ENCODE measurements around the gene HTR2C. TPM values are rescaled to one million over a fixed set of nuclear protein-coding genes. Genes with fewer than 3 reads are reported as not detected.
"Not testable (repeated sequence)": the region's sequence is repeated elsewhere in the genome, so short reads cannot be mapped to it uniquely, and the experiment has no call there.

Gene HTR2C
- total RNA-seq, 1 donor from 2014 or later, result not detected

DNA sequence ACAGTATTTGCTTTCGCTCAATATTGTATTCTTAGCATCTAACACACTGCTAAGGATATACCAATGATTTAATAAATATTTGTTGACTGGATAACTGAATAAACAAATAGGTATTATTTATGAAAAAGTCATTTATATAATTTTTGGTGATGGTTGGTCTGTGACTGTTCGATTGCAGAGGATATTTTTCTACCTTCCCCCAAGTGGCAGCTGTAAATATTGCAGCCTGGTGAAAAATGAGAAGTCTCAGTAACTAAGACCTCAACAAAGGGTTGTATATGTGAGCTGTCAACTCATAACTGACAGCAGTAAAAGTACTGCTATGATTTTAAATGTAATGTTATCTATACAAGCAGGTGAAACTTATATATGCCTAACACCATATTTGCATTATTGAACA lies 36.0 kb downstream of the HTR2C start:
- H3K4me1 Mint-ChIP-seq, result no peaks in the 10 kb centered on the region
- no peak overlapping the region for H3K27ac Mint-ChIP-seq
- H3K36me3 Mint-ChIP-seq (ENCODE audit: low read depth), result no peaks in the 10 kb centered on the region
- no peak overlapping the region for H3K4me3 Mint-ChIP-seq
- DNase-seq, result no peak
- intact Hi-C loops (cut with micrococcal nuclease), result no loop called here
- H3K9me3 Mint-ChIP-seq, result no peaks in the 10 kb centered on the region
- H3K27me3 Mint-ChIP-seq, result no peaks in the 10 kb centered on the region

DNA sequence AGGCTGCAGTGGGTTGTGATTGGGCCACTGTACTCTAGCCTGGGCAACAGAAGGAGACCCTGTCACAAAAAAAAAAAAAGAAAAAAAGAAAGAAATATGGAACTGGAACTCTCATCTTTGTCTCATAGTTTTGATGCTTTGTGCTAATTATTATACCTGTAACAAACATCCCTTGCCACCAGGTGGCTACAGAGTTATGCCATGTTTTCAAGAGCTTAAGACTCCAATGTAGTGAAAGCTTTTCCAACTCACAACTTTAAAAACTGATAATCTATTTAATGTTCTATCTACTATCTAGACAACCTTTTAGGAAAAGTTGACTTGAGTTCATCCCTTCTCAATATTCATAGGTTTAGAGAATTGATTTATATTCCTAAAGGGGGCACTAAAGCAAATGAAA lies 42.4 kb downstream of the HTR2C start:
- H3K9me3 Mint-ChIP-seq, result no peaks in the 10 kb centered on the region
- H3K4me3 Mint-ChIP-seq, result no peak overlapping the region
- intact Hi-C loops (cut with micrococcal nuclease), result no loop called here
- no peaks in the 10 kb centered on the region for H3K36me3 Mint-ChIP-seq (ENCODE audit: low read depth)
- H3K27ac Mint-ChIP-seq, result no peak overlapping the region
- no peak for DNase-seq
- H3K27me3 Mint-ChIP-seq, result no peaks in the 10 kb centered on the region
- no peaks in the 10 kb centered on the region for H3K4me1 Mint-ChIP-seq

GRCh38 chrX:114635986-114636385 lies 52.1 kb downstream of the HTR2C start:
- H3K4me1 Mint-ChIP-seq, result no peaks in the 10 kb centered on the region
- DNase-seq, result no peak
- H3K4me3 Mint-ChIP-seq, result no peak overlapping the region
- no peaks in the 10 kb centered on the region for H3K27me3 Mint-ChIP-seq
- no peak overlapping the region for H3K27ac Mint-ChIP-seq
- intact Hi-C loops (cut with micrococcal nuclease), result no loop called here
- no peaks in the 10 kb centered on the region for H3K9me3 Mint-ChIP-seq
- no peaks in the 10 kb centered on the region for H3K36me3 Mint-ChIP-seq (ENCODE audit: low read depth)

DNA sequence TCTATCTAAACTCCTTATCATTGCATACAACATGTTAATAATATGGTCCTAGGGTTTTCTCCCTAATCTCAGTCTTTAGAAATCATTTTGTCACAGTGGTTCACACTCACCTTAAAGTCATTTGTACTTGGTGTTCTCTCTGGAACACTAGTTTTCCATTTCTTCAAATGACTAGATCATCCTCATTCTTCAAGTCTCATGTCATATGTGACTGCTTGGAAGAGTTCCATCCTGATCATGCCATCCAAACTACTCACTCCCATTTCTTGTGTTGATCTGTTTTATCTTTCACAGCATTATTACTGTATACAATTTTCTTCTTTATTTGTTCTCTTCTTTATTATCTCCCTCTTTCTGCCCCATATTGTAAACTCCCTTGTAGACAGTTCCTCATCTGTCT lies 66.5 kb downstream of the HTR2C start:
- intact Hi-C loops (cut with micrococcal nuclease), result no loop called here
- no peaks in the 10 kb centered on the region for H3K36me3 Mint-ChIP-seq (ENCODE audit: low read depth)
- no peak overlapping the region for H3K4me3 Mint-ChIP-seq
- no peaks in the 10 kb centered on the region for H3K4me1 Mint-ChIP-seq
- no peak for DNase-seq
- no peaks in the 10 kb centered on the region for H3K27me3 Mint-ChIP-seq
- H3K9me3 Mint-ChIP-seq, result no peaks in the 10 kb centered on the region
- H3K27ac Mint-ChIP-seq, result no peak overlapping the region

- no peak for DNase-seq
- no peak overlapping the region for H3K4me3 Mint-ChIP-seq
- H3K4me1 Mint-ChIP-seq, result no peaks in the 10 kb centered on the region
- H3K27ac Mint-ChIP-seq, result no peak overlapping the region
- H3K36me3 Mint-ChIP-seq (ENCODE audit: low read depth), result no peaks in the 10 kb centered on the region
- H3K9me3 Mint-ChIP-seq, result no peaks in the 10 kb centered on the region
- intact Hi-C loops (cut with micrococcal nuclease), result no loop called here
- no peaks in the 10 kb centered on the region for H3K27me3 Mint-ChIP-seq
These were observed 91.5 kb downstream of the HTR2C start for GRCh38 chrX:114675365-114675764.

DNA sequence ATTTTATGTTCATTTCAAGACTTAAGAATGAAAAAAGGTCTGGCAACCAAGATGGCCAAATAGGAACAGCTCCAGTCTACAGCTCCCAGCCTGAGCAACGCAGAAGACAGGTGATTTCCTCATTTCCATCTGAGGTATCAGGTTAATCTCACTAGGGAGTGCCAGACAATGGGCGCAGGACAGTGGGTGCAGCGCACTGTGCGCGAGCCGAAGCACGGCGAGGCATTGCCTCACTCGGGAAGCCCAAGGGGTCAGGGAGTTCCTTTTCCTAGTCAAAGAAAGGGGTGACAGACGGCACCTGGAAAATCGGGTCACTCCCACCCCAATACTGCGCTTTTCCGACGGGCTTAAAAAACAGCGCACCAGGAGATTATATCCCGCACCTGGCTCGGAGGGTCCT lies 116.6 kb downstream of the HTR2C start:
- H3K27ac Mint-ChIP-seq; H3K36me3 Mint-ChIP-seq (ENCODE audit: low read depth); H3K9me3 Mint-ChIP-seq; H3K4me3 Mint-ChIP-seq; H3K4me1 Mint-ChIP-seq; H3K27me3 Mint-ChIP-seq; intact Hi-C loops (cut with micrococcal nuclease); DNase-seq: not testable (repeated sequence)

GRCh38 chrX:114709406-114709805 lies 125.5 kb downstream of the HTR2C start:
- Mint-ChIP-seq H3K4me1 (no peaks in the 10 kb centered on the region), H3K27ac (no peak overlapping the region), H3K9me3 (no peaks in the 10 kb centered on the region), H3K4me3 (no peak overlapping the region), H3K27me3 (no peaks in the 10 kb centered on the region), H3K36me3 (ENCODE audit: low read depth) (no peaks in the 10 kb centered on the region)
- intact Hi-C loops (cut with micrococcal nuclease), result no loop called here
- DNase-seq, result no peak

GRCh38 chrX:114710571-114710970 lies 126.7 kb downstream of the HTR2C start:
- Mint-ChIP-seq H3K4me1 (no peaks in the 10 kb centered on the region), H3K9me3 (no peaks in the 10 kb centered on the region), H3K36me3 (ENCODE audit: low read depth) (no peaks in the 10 kb centered on the region), H3K4me3 (no peak overlapping the region), H3K27ac (no peak overlapping the region), H3K27me3 (no peaks in the 10 kb centered on the region)
- DNase-seq, result no peak
- intact Hi-C loops (cut with micrococcal nuclease), result no loop called here

DNA sequence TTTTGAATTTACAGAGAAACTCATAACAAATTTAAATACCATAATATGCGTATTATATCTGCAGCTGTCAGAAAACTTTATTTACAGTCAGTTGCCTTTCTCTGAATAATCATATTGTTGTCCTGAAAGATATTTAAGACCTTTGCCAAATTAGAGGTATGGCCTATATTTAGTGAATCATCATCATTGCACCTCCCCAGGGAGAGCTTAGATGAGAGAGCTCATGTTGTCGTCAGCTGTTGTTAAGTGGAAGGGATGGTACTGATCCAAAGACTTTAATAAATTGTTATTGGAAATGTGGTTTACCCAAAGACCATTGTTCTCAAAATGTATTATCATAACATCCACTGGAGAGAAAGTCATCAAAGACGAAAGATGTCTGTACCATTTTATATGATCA lies 128.6 kb downstream of the HTR2C start:
- intact Hi-C loops (cut with micrococcal nuclease), result no loop called here
- no peak for DNase-seq
- H3K4me3 Mint-ChIP-seq, result no peak overlapping the region
- no peaks in the 10 kb centered on the region for H3K9me3 Mint-ChIP-seq
- H3K27ac Mint-ChIP-seq, result no peak overlapping the region
- H3K36me3 Mint-ChIP-seq (ENCODE audit: low read depth), result no peaks in the 10 kb centered on the region
- no peaks in the 10 kb centered on the region for H3K4me1 Mint-ChIP-seq
- no peaks in the 10 kb centered on the region for H3K27me3 Mint-ChIP-seq

DNA sequence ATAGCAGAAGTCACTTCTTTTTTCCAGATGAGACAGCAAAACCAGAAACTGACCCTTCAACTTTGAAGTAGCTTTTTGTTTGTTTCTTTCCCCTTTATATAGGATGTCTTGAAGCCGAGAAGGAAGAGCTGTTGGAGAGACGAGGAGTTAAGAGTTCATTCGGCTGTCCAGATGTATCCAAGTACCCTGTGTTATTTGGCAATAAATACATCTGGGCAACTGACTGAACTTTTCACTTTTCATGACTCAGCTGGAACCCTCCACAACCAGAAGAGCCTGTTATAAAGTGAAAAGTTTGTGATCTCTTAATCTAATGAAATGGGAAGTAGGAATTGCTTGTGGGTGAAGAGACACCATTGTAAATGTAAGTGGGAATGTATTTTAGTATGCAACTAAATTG lies 131.2 kb downstream of the HTR2C start:
- Mint-ChIP-seq H3K27me3 (no peaks in the 10 kb centered on the region), H3K27ac (no peak overlapping the region), H3K4me3 (no peak overlapping the region), H3K9me3 (no peaks in the 10 kb centered on the region), H3K36me3 (ENCODE audit: low read depth) (no peaks in the 10 kb centered on the region), H3K4me1 (no peaks in the 10 kb centered on the region)
- intact Hi-C loops (cut with micrococcal nuclease), result no loop called here
- no peak for DNase-seq

GRCh38 chrX:114717921-114718320 lies 134.0 kb downstream of the HTR2C start:
- no peak overlapping the region for H3K27ac Mint-ChIP-seq
- no peaks in the 10 kb centered on the region for H3K4me1 Mint-ChIP-seq
- no peaks in the 10 kb centered on the region for H3K36me3 Mint-ChIP-seq (ENCODE audit: low read depth)
- H3K9me3 Mint-ChIP-seq, result no peaks in the 10 kb centered on the region
- no peaks in the 10 kb centered on the region for H3K27me3 Mint-ChIP-seq
- DNase-seq, result no peak
- intact Hi-C loops (cut with micrococcal nuclease), result no loop called here
- no peak overlapping the region for H3K4me3 Mint-ChIP-seq

- Mint-ChIP-seq H3K4me3 (no peak overlapping the region), H3K9me3 (no peaks in the 10 kb centered on the region), H3K4me1 (no peaks in the 10 kb centered on the region), H3K27me3 (no peaks in the 10 kb centered on the region), H3K36me3 (ENCODE audit: low read depth) (no peaks in the 10 kb centered on the region), H3K27ac (no peak overlapping the region)
- intact Hi-C loops (cut with micrococcal nuclease), result no loop called here
- DNase-seq, result no peak
These were observed 182.7 kb downstream of the HTR2C start for GRCh38 chrX:114766541-114766940.

DNA sequence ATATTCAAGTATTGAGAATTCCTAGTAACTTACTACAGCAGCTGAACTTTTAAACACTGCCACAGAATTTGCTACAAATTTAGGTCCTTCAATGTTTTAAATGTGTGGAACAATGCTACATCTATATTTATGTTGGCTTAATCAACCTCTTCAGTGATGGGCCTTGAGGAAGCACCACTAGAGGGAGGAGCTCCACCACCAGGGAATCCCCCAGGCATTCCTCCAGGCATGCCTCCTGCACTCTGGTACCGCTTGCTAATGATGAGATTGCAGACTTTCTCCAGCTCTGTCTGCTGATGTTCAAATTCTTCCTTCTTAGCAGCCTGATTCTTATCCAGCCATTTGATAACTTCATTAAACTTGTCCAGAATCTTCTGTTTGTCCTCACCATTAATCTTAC lies 190.8 kb downstream of the HTR2C start:
- no peak overlapping the region for H3K4me3 Mint-ChIP-seq
- no peaks in the 10 kb centered on the region for H3K36me3 Mint-ChIP-seq (ENCODE audit: low read depth)
- intact Hi-C loops (cut with micrococcal nuclease), result no loop called here
- H3K9me3 Mint-ChIP-seq, result no peaks in the 10 kb centered on the region
- no peaks in the 10 kb centered on the region for H3K27me3 Mint-ChIP-seq
- DNase-seq, result no peak
- H3K27ac Mint-ChIP-seq, result no peak overlapping the region
- no peaks in the 10 kb centered on the region for H3K4me1 Mint-ChIP-seq

GRCh38 chrX:114782925-114783324 lies 199.0 kb downstream of the HTR2C start:
- no peak overlapping the region for H3K4me3 Mint-ChIP-seq
- H3K27me3 Mint-ChIP-seq, result no peaks in the 10 kb centered on the region
- no peaks in the 10 kb centered on the region for H3K9me3 Mint-ChIP-seq
- intact Hi-C loops (cut with micrococcal nuclease), result no loop called here
- no peaks in the 10 kb centered on the region for H3K36me3 Mint-ChIP-seq (ENCODE audit: low read depth)
- H3K27ac Mint-ChIP-seq, result no peak overlapping the region
- H3K4me1 Mint-ChIP-seq, result no peaks in the 10 kb centered on the region
- DNase-seq, result no peak

GRCh38 chrX:114787061-114787460 lies 203.2 kb downstream of the HTR2C start:
- no peaks in the 10 kb centered on the region for H3K36me3 Mint-ChIP-seq (ENCODE audit: low read depth)
- no peaks in the 10 kb centered on the region for H3K27me3 Mint-ChIP-seq
- intact Hi-C loops (cut with micrococcal nuclease), result no loop called here
- H3K4me1 Mint-ChIP-seq, result no peaks in the 10 kb centered on the region
- DNase-seq, result no peak
- no peak overlapping the region for H3K27ac Mint-ChIP-seq
- H3K9me3 Mint-ChIP-seq, result no peaks in the 10 kb centered on the region
- no peak overlapping the region for H3K4me3 Mint-ChIP-seq

DNA sequence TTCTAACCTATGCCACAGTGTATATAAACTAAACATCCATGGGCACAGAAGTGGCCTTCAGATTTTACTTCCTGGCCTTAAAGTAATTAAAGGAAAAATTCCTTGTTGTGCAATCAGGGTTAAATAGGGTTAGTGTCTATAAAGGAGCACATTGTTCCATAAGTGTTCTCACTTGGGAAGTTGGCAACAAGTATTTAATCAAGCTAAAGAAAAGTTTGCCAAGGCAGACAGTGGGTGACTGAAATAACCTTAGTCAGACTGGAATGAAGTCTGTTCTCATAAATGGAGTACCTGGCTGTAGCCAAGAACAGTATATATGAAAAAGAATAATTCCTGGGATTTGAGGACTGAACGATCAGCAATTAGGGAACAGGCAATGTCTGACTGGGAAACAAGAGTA lies 213.6 kb downstream of the HTR2C start:
- Mint-ChIP-seq H3K4me3 (no peak overlapping the region), H3K4me1 (no peaks in the 10 kb centered on the region), H3K27ac (no peak overlapping the region), H3K9me3 (no peaks in the 10 kb centered on the region), H3K36me3 (ENCODE audit: low read depth) (no peaks in the 10 kb centered on the region), H3K27me3 (no peaks in the 10 kb centered on the region)
- DNase-seq, result no peak
- intact Hi-C loops (cut with micrococcal nuclease), result no loop called here
